HG03066 (cell line): ENCODE data around the gene METTL8.
A peak's percentile ranks its signal among the peaks of the same experiment; 100 is the strongest.
"Not testable (repeated sequence)": the region's sequence is repeated elsewhere in the genome, so short reads cannot be mapped to it uniquely, and the experiment has no call there.

Experiments
- ATAC-seq: cut with Tn5 transposase; IDR thresholded peaks from one replicate; pipeline ENCODE4 v1.9.1; 2021; ENCODE audit warnings: low read depth; ENCODE audit not compliant: unreplicated experiment

METTL8 gene

GRCh38 chr2:171430516-171431410, 3.0 kb downstream of the METTL8 start:
- no peak for ATAC-seq

- not testable (repeated sequence) for ATAC-seq
Measured at GRCh38 chr2:171422710-171423495, 10.9 kb downstream of the METTL8 start.

DNA sequence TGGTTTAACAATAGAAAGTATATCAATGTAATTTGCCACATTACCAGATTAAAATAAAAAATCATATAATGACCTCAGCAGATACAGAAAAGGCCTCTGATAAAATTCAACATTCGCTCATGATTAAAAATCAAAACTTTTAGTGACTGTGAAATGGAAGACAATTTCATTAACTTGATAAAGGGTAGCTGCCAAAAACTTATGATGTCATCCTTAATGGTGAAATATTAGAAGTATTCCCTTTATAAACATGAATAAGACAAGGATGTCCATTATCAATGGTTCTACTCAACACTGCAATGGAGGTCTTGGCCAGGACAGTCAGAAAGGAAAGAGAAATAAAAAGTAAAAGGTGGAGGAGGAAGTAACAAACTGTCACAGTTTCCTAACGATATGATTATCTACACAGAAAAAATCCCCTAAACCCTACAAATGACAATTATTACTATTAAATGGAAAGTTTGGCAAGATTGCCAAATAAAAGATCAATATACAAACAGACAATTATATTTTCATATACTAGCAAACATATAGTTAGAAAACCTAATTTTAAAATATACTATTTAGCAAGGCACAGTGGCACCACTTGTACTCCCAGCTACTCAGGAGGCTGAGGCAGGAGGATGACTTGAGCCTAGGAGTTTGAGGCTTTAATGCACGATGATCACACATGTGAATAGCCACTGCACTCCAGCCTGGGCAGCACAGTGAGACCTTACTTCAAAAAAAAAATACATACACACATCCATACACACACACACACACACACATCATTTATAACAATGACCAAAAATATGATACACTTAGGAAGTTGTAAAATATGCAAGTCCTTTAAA, 12.8 kb downstream of the METTL8 start:
- ATAC-seq = no peak

- ATAC-seq = no peak
Measured at GRCh38 chr2:171419333-171419732, 14.5 kb downstream of the METTL8 start.

- peak; percentile 87 for ATAC-seq
Measured at GRCh38 chr2:171416009-171416926, 17.5 kb downstream of the METTL8 start.

GRCh38 chr2:171414645-171415044, 19.1 kb downstream of the METTL8 start:
- ATAC-seq = not testable (repeated sequence)

DNA sequence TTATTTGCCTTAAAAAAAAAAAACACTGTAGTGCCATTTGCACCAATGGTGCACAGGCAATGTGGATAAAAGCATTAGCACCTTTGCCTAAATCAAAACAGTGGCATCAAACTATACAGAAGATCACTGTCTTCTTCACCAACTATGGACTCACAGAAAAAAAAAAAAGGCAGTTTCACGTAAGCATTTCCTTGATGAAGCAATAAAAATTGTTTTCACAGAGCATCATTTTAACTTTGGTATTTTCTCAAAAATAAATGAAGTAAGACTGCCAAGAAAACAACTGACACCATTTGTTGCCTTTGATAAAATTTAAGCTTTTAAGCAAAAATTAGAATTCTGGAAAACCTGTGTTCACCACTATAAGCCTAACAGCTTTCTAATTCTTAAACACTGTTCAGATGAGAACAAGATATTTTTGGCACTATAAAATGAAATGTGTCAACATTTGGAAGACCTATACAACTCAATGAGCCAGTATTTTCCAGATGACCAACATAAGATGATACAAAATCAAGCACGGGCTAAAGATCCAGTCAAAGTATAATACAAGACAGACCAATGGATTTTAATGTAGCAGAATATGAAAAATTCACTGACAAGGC, 21.1 kb downstream of the METTL8 start:
- ATAC-seq = no peak

DNA sequence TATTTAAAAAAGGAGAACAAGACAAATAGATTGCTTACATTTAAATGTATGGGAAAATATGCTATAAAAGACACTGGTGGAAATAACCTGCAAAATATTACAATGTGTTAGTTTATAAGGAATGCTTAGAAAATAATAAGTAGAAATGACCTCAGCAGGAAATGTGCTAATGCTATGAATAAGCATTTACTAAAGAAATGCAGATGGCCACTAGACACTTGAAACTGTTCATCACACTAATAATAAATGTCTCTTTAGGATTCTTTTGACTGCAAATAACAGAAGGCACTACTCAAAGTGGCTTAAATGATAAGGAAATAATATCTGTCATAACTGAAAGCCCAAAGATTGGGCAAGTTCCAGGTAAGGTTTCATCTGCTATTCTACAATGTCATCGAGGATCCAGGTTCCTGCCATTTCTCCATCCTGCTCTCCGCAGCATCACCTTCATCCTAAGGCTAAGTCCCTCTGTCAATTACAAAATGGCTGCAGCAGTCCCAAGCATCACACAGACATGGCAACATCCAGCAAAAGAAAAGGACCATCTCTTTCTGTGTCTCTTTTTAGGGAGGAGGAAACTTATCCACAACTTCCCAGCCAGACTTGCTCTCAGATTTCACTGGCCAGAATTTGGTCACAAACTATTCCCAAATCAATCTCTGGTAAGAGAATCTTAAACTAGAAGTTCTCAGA, 21.9 kb downstream of the METTL8 start:
- ATAC-seq = no peak

GRCh38 chr2:171411214-171411613, 22.6 kb downstream of the METTL8 start:
- ATAC-seq = no peak

DNA sequence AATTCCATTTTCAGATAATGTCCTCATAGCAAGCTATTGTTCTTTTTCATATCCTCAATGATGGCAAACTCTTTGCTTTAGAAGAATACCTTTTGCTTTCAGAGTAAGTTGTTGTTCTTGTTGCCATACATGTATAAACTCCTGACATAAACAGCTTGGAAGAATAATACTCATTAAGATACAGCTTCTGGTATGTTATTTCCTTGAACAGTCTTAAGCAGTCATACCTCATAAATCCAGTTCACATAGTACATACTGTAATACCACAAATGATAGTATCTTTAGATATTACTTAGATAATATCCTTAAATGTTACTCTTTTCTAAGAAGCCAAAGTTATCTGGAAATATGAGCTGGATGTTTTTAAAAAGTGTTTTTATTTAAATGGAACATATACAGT, 23.2 kb downstream of the METTL8 start:
- ATAC-seq = no peak

GRCh38 chr2:171410101-171410500, 23.7 kb downstream of the METTL8 start:
- ATAC-seq = no peak

- no peak for ATAC-seq
Measured at GRCh38 chr2:171409436-171409971, 24.3 kb downstream of the METTL8 start.

DNA sequence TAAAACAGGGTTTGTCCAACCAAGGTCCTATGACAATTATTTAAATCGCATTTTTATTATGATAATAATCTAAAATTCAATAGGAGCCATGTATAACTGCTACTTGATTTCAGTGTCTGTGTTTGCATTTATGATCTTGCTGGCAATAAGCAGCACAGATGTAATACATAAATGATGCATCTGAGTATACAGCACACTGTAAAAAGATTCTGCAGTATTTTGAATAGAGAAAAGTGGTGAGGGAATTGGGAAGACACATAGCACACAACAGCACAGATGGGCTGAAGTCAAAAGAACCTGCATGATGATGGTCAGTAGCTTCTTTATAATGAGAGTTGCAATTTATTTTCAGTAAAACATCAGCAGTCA, 26.1 kb downstream of the METTL8 start:
- ATAC-seq = no peak

GRCh38 chr2:171407030-171407675, 26.6 kb downstream of the METTL8 start:
- ATAC-seq = peak; percentile 67

- peak; percentile 39 for ATAC-seq
Measured at GRCh38 chr2:171406044-171406443, 27.7 kb downstream of the METTL8 start.

DNA sequence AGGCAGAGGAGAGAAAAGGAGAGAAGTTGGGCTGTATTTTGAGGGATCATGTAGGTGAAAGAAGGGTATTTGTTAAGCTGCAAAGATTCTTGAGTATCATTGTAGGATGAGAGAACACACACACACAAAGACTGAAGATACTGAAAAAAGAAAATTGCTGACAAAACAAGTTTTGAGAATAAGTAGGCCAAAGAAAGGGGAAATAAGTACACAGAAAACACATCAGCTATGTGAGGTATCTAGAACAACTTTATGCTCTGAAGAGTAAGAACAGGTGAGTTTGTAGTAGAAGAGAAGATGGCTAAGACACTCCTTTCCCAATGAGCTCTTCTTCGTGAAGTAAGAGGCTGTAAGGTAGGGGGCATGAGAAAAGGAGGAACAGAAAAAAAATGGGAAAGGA, 28.2 kb downstream of the METTL8 start:
- no peak for ATAC-seq

DNA sequence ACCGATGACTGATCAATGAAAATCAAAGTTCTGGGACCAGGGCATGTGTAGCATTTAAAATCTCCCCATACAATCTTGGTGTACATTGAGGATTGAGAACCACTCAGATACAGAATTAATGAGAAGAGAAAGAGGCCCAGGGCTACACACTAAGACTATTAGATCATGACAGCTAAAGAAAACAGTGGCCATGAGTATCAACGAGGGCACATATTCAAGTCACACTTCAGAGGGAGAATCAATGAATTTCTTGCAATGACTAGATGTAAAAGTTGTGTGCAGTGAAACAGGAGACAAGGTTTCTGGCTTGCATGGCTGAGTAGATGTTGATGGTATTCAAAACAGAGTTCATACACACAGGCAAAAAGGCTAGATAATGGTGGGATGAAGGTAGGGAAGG, 29.1 kb downstream of the METTL8 start:
- no peak for ATAC-seq

GRCh38 chr2:171404261-171404660, 29.5 kb downstream of the METTL8 start:
- no peak for ATAC-seq
